Measurements from ENCODE around the gene FAM131A.

GRCh38 chr3:184368116-184368515 lies 30.7 kb downstream of the FAM131A start:
- no peak for TF ChIP-seq CTCF (IDR thresholded peaks at IDR 0.05)
- TF ChIP-seq POLR2A (IDR thresholded peaks at IDR 0.05), result no peak

Measured in right lobe of liver (tissue), 4 donors.